Spleen (tissue), 11 donors: ENCODE data around the gene SEH1L. TPM values are rescaled to one million over a fixed set of nuclear protein-coding genes. Genes with fewer than 3 reads are reported as not detected.

Source experiments
- DNase-seq: peaks from one replicate; pipeline ENCODE4 v3.0.0-alpha.2; 2020
- H3K27ac ChIP-seq, 8 donors: fragments of 200-600 bp; sonication (generic) in 7 of 8; 1 replicate in 4 of 8; 2 replicates in 4 of 8; pipeline versions ENCODE4 v1.5.0 to v1.8.0; 2016 to 2021; ENCODE audit warnings: inconsistent platforms in 4 of 8, mild to moderate bottlenecking in 4 of 8, moderate library complexity in 1 of 8
- H3K27me3 ChIP-seq, 7 donors: fragments of 200-600 bp; sonication (generic) in 6 of 7; replicated peaks in 1 of 7; 1 replicate in 4 of 7; 2 replicates in 3 of 7; pipeline versions ENCODE4 v1.5.0 to v1.8.0; 2016 to 2021; ENCODE audit warnings: inconsistent platforms in 3 of 7, mild to moderate bottlenecking in 1 of 7
- H3K36me3 ChIP-seq, 6 donors: fragments of 200-600 bp; sonication (generic) in 5 of 6; 1 replicate in 4 of 6; 2 replicates in 2 of 6; pipeline versions ENCODE4 v1.5.0 to v1.8.0; 2016 to 2021; ENCODE audit warnings: inconsistent platforms in 2 of 6
- H3K4me1 ChIP-seq, 6 donors: fragments of 200-600 bp; sonication (generic) in 5 of 6; 1 replicate in 3 of 6; 2 replicates in 3 of 6; pipeline versions ENCODE4 v1.5.0 to v1.8.0; 2016 to 2021; ENCODE audit warnings: inconsistent platforms in 3 of 6
- H3K4me3 ChIP-seq, 8 donors: fragments of 200-600 bp; sonication (generic) in 7 of 8; 1 replicate in 4 of 8; 2 replicates in 4 of 8; pipeline versions ENCODE4 v1.5.0 to v1.8.0; 2016 to 2021; ENCODE audit warnings: inconsistent platforms in 4 of 8, mild to moderate bottlenecking in 4 of 8, moderate library complexity in 2 of 8
- H3K9me3 ChIP-seq, 8 donors: fragments of 200-600 bp; sonication (generic) in 7 of 8; 1 replicate in 4 of 8; 2 replicates in 4 of 8; pipeline versions ENCODE4 v1.5.0 to v1.8.0; 2016 to 2021; ENCODE audit warnings: inconsistent platforms in 4 of 8
- POLR2A ChIP-seq, 3 donors: fragments of 450-650 bp; IDR thresholded peaks; one replicate each; pipeline ENCODE4 v1.5.1; 2017; ENCODE audit warnings: antibody characterized with exemption in 3 of 3, mild to moderate bottlenecking in 1 of 3
- POLR2AphosphoS5 ChIP-seq, 3 donors: sonication (generic); formaldehyde crosslinking; IDR thresholded peaks; one replicate each; pipeline ENCODE4 v1.5.1; 2017; ENCODE audit warnings: antibody characterized with exemption in 3 of 3
- WGBS, 5 donors: extraction: QIAGEN DNeasy Blood & Tissue Kit in 3 of 5; methylation state at CpG; one replicate each; pipeline versions ENCODE4 v1.1.5 to v1.1.7; 2013 to 2018; 5-methylcytosine and 5-hydroxymethylcytosine counted together
- intact Hi-C: fragments of 100-400 bp; cut with DNase I; formaldehyde crosslinking; loops from one replicate; pipeline ENCODE4 v1.15.0; 2023; ENCODE audit warnings: low total_unique reads
- polyA plus RNA-seq, 3 donors: library from polyadenylated mRNA; stranded (reverse); fragments of 200-250 nt; gene quantifications; one replicate each; pipeline ENCODE4 v1.2.1, GENCODE V29; 2013
- total RNA-seq, 7 donors: library from RNA; depleted of rRNA in 3 of 7; stranded (reverse); fragments of >200 nt in 3 of 7; fragmentation: NEBNext Ultra II Directional in 4 of 7; extraction: Animal tissue kit (Norgen Biotek cat#: 25700) in 4 of 7; gene quantifications; one replicate each; pipeline versions ENCODE4 v1.1.0 to v1.2.1, GENCODE V29; 2016 to 2021
- TF ChIP-seq, protein P1 (sequence below), 11 experiments: fragments of 200-600 bp in 7 of 11; fragments of 450-650 bp in 4 of 11; sonication (generic) in 4 of 11; IDR thresholded peaks in 8 of 11; conservative IDR thresholded peaks in 3 of 11; 1 replicate in 7 of 11; 2 replicates in 4 of 11; pipeline versions ENCODE4 v1.4.0 to v1.8.0; 2016 to 2021; ENCODE audit warnings: antibody characterized with exemption in 11 of 11, inconsistent platforms in 4 of 11, mild to moderate bottlenecking in 1 of 11
- donor health status: healthy with polysubstance abuse.
- donor health status: DM: no; HTN: no; CAD: no; lungs with moderate emphysema.
- donor health status: DM: no; HTN: no; CAD: no.
- donor health status: Bipolar disorder and iron deficiency.
- donor health status: healthy.
- donor health status: DM: no; HTN: no; CAD: no.
- donor health status: DM: yes; HTN: yes; CAD: no.

Gene SEH1L
- total and polyA plus RNA-seq, 10 donors = 16.9 to 52.9 (median 31.0) TPM

- no peak for DNase-seq
- Histone ChIP-seq H3K27ac (no peak overlapping the region), H3K27me3 (no peaks in the 10 kb centered on the region), H3K4me1 (no peaks in the 10 kb centered on the region), H3K9me3 (no peaks in the 10 kb centered on the region), H3K36me3 (no peaks in the 10 kb centered on the region), H3K4me3 (no peak overlapping the region)
- intact Hi-C loops = no loop called here
- WGBS, 5 donors = 66 to 80% (median 78%) methylated on average over 4 of the region's 4 CpGs
- TF ChIP-seq, protein P1, sequence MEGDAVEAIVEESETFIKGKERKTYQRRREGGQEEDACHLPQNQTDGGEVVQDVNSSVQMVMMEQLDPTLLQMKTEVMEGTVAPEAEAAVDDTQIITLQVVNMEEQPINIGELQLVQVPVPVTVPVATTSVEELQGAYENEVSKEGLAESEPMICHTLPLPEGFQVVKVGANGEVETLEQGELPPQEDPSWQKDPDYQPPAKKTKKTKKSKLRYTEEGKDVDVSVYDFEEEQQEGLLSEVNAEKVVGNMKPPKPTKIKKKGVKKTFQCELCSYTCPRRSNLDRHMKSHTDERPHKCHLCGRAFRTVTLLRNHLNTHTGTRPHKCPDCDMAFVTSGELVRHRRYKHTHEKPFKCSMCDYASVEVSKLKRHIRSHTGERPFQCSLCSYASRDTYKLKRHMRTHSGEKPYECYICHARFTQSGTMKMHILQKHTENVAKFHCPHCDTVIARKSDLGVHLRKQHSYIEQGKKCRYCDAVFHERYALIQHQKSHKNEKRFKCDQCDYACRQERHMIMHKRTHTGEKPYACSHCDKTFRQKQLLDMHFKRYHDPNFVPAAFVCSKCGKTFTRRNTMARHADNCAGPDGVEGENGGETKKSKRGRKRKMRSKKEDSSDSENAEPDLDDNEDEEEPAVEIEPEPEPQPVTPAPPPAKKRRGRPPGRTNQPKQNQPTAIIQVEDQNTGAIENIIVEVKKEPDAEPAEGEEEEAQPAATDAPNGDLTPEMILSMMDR (IDR thresholded peaks at IDR 0.05 in 8 of 11, conservative IDR thresholded peaks at IDR 0.05 in 3 of 11) = no peak
- TF ChIP-seq POLR2AphosphoS5 (IDR thresholded peaks at IDR 0.05) (no peak), POLR2A (IDR thresholded peaks at IDR 0.05) (no peak)
These were observed 19.6 kb upstream of the SEH1L start for GRCh38 chr18:12928206-12928605.

DNA sequence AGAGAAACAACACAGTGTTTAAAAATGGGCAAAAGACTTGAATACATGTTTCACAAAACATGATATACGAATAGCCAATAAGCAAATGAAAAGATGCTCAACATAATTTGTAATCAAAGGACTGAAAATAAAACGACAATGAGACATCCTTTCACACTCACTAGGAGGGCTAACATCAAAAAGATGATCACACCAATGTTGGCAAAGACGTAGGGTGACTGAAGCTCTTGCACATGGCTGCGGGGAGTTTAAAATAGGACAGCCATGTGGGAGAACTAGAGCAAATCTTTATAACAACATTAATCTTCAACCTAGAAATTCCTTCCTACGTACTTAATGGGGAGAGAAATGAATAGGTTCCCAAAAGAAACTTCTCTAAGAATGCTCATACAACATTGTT is 19.2 kb upstream of the SEH1L start:
- intact Hi-C loops = no loop called here
- Histone ChIP-seq H3K27ac (no peak overlapping the region), H3K27me3 (no peaks in the 10 kb centered on the region), H3K9me3 (no peaks in the 10 kb centered on the region), H3K4me3 (no peak overlapping the region), H3K4me1 (no peaks in the 10 kb centered on the region), H3K36me3 (no peaks in the 10 kb centered on the region)
- DNase-seq = no peak
- 84 to 91% (median 86%) methylated on average over 5 of the region's 5 CpGs for WGBS, 5 donors
- no peak for TF ChIP-seq POLR2AphosphoS5 (IDR thresholded peaks at IDR 0.05)
- TF ChIP-seq, protein P1 (IDR thresholded peaks at IDR 0.05 in 8 of 11, conservative IDR thresholded peaks at IDR 0.05 in 3 of 11) = no peak
- no peak for TF ChIP-seq POLR2A (IDR thresholded peaks at IDR 0.05)

- no peaks in the 10 kb centered on the region for H3K36me3 ChIP-seq
- H3K4me1 ChIP-seq = peaks cover 0 to 7% (median 5%) of the 10 kb centered on the region in 6 donors
- H3K4me3 ChIP-seq = no peak overlapping the region
- intact Hi-C loops = no loop called here
- TF ChIP-seq POLR2AphosphoS5 (IDR thresholded peaks at IDR 0.05) = no peak
- TF ChIP-seq POLR2A (IDR thresholded peaks at IDR 0.05) = no peak
- TF ChIP-seq, protein P1 (IDR thresholded peaks at IDR 0.05 in 8 of 11, conservative IDR thresholded peaks at IDR 0.05 in 3 of 11) = no peak
- 75 to 85% (median 79%) methylated on average over 5 of the region's 5 CpGs for WGBS, 5 donors
- no peaks in the 10 kb centered on the region for H3K9me3 ChIP-seq
- no peaks in the 10 kb centered on the region for H3K27me3 ChIP-seq
- no peak for DNase-seq
- no peak overlapping the region for H3K27ac ChIP-seq
These were observed 18.2 kb upstream of the SEH1L start for GRCh38 chr18:12929477-12930083.

GRCh38 chr18:12930376-12930775 is 17.4 kb upstream of the SEH1L start:
- intact Hi-C loops = no loop called here
- DNase-seq = no peak
- H3K9me3 ChIP-seq = no peaks in the 10 kb centered on the region
- WGBS, 5 donors = 86 to 93% (median 90%) methylated on average over 3 of the region's 3 CpGs
- H3K27ac ChIP-seq = no peak overlapping the region
- TF ChIP-seq, protein P1 (IDR thresholded peaks at IDR 0.05 in 8 of 11, conservative IDR thresholded peaks at IDR 0.05 in 3 of 11) = no peak
- TF ChIP-seq POLR2A (IDR thresholded peaks at IDR 0.05) (no peak), POLR2AphosphoS5 (IDR thresholded peaks at IDR 0.05) (no peak)
- peaks cover 0 to 10% (median 7%) of the 10 kb centered on the region in 6 donors for H3K4me1 ChIP-seq
- H3K36me3 ChIP-seq = no peaks in the 10 kb centered on the region
- H3K4me3 ChIP-seq = no peak overlapping the region
- no peaks in the 10 kb centered on the region for H3K27me3 ChIP-seq
